NT2/D1 (cell line): Measurements from ENCODE around the gene CD44.

ENCODE experiments used
- SUZ12 ChIP-seq: IDR thresholded peaks from 2 replicates; pipeline ENCODE4 v1.6.1; 2011; ENCODE audit not compliant: insufficient read length, insufficient read depth; ENCODE audit errors: extremely low read depth
- YY1 ChIP-seq: IDR thresholded peaks from 2 replicates; pipeline ENCODE4 v1.6.1; 2011; ENCODE audit not compliant: insufficient read length, insufficient read depth
- ZNF274 ChIP-seq: IDR thresholded peaks from 2 replicates; pipeline ENCODE4 v1.6.1; 2011; ENCODE audit warnings: mild to moderate bottlenecking, low read depth, low read length

- no peak for TF ChIP-seq YY1
- TF ChIP-seq ZNF274 = no peak
- TF ChIP-seq SUZ12 = no peak
Observed at GRCh38 chr11:35144136-35144741, 5.3 kb downstream of the CD44 start.
